Kidney (tissue), 14 donors: ENCODE measurements around the gene LAMTOR2. TPM values are rescaled to one million over a fixed set of nuclear protein-coding genes. Genes with fewer than 3 reads are reported as not detected.

ENCODE experiments used
- DNase-seq, 5 donors: peaks; one replicate each; pipeline ENCODE4 v3.0.0-alpha.2; 2013 to 2020
- FAIRE-seq: peaks from 2 replicates; lab custom pipeline; 2012; peaks lifted over from hg19 to GRCh38; lab: Jason Lieb, UNC
- H3K27ac ChIP-seq, 2 donors: one replicate each; pipeline ENCODE4 v1.7.0; 2013; ENCODE audit warnings: low read depth in 2 of 2, low read length in 2 of 2, inconsistent platforms in 1 of 2
- H3K27me3 ChIP-seq: one replicate; pipeline ENCODE4 v1.7.1; 2013; ENCODE audit warnings: low read length, inconsistent platforms; ENCODE audit not compliant: control insufficient read depth, insufficient read depth
- H3K36me3 ChIP-seq, 3 donors: one replicate each; pipeline versions ENCODE4 v1.7.0 to v1.7.1; 2013; ENCODE audit warnings: low read length in 3 of 3, control low read depth in 1 of 3, inconsistent platforms in 1 of 3; ENCODE audit not compliant: insufficient read depth in 3 of 3, control insufficient read depth in 2 of 3
- H3K4me1 ChIP-seq, 3 donors: one replicate each; pipeline versions ENCODE4 v1.7.0 to v1.7.1; 2013; ENCODE audit warnings: low read length in 3 of 3, inconsistent platforms in 1 of 3, low read depth in 1 of 3; ENCODE audit not compliant: control insufficient read depth in 2 of 3, insufficient read depth in 2 of 3
- H3K4me3 ChIP-seq, 3 donors: one replicate each; pipeline versions ENCODE4 v1.7.0 to v1.8.1; 2013; ENCODE audit warnings: low read length in 3 of 3, control low read depth in 1 of 3, inconsistent platforms in 1 of 3
- H3K9ac ChIP-seq, 3 donors: one replicate each; pipeline versions ENCODE4 v1.7.0 to v1.7.1; 2013; ENCODE audit warnings: low read length in 3 of 3, control low read depth in 1 of 3, inconsistent platforms in 1 of 3
- H3K9me3 ChIP-seq, 3 donors: one replicate each; pipeline versions ENCODE4 v1.7.0 to v1.7.1; 2013; ENCODE audit warnings: low read length in 3 of 3, control low read depth in 1 of 3, inconsistent platforms in 1 of 3; ENCODE audit not compliant: control insufficient read depth in 2 of 3, insufficient read depth in 1 of 3
- intact Hi-C: fragments of 100-400 bp; cut with DNase I; formaldehyde crosslinking; loops from one replicate; pipeline ENCODE4 v1.11.1; 2022
- polyA plus RNA-seq: library from polyadenylated mRNA; stranded (reverse); fragments of 350-450 nt; fragmentation: Illumina TruSeq; extraction: RNeasy Lipid Tissue Mini Kit (QIAGEN cat#74804); gene quantifications from one replicate; pipeline ENCODE4 v1.2.3, GENCODE V29; 2014; ENCODE audit warnings: low read depth, low replicate concordance; ENCODE audit not compliant: insufficient read depth
- total RNA-seq: library from RNA; stranded (reverse); fragmentation: NEBNext Ultra II Directional; extraction: Animal tissue kit (Norgen Biotek cat#: 25700); gene quantifications from one replicate; pipeline ENCODE4 v1.2.1, GENCODE V29; 2021
- TF ChIP-seq, protein P1 (sequence below): IDR thresholded peaks from 3 replicates; pipeline ENCODE4 v1.5.1; 2012; ENCODE audit warnings: mild to moderate bottlenecking, moderate library complexity, borderline replicate concordance; ENCODE audit not compliant: insufficient read depth; ENCODE audit errors: extremely low read depth
- donor health status: control.
- donor health status: control.
- donor health status: control.
- donor health status: control.
- donor health status: control.
- donor health status: DM: yes; HTN: yes; CAD: no.
- donor health status: Normal renal cell carcinoma (clear cell type).

LAMTOR2 gene
- total and polyA plus RNA-seq, 2 donors from 2014 or later, result 50.8 to 200 TPM

DNA sequence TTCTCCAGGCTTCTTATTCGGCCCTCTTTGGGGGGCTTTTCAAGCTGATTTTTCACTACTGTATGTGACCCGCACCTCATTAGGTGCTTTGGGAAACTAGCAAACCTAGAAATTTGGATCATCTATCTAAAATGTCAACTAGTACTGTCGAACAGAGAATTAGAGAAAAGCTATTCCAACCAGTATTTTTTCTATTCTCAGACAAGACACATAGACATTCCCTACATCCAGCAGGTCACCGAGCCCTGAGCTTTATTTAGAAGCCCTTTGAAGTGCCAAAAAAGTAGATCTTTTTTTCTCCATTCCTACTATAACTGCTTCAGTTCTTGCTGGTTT is 33.5 kb upstream of the LAMTOR2 start:
- FAIRE-seq, result no peak
- Histone ChIP-seq H3K4me1 (peaks cover 3 to 9% (median 8%) of the 10 kb centered on the region in 3 donors), H3K27ac (peak overlapping the region in 1 of 2 donors; percentile 69), H3K9me3 (no peaks in the 10 kb centered on the region), H3K4me3 (peak overlapping the region; percentile 82 to 90 (median 87)), H3K27me3 (no peaks in the 10 kb centered on the region), H3K36me3 (peaks cover 0 to 3% (median 0%) of the 10 kb centered on the region in 3 donors), H3K9ac (peak overlapping the region in 2 of 3 donors; percentile 17 to 71)
- TF ChIP-seq, protein P1, sequence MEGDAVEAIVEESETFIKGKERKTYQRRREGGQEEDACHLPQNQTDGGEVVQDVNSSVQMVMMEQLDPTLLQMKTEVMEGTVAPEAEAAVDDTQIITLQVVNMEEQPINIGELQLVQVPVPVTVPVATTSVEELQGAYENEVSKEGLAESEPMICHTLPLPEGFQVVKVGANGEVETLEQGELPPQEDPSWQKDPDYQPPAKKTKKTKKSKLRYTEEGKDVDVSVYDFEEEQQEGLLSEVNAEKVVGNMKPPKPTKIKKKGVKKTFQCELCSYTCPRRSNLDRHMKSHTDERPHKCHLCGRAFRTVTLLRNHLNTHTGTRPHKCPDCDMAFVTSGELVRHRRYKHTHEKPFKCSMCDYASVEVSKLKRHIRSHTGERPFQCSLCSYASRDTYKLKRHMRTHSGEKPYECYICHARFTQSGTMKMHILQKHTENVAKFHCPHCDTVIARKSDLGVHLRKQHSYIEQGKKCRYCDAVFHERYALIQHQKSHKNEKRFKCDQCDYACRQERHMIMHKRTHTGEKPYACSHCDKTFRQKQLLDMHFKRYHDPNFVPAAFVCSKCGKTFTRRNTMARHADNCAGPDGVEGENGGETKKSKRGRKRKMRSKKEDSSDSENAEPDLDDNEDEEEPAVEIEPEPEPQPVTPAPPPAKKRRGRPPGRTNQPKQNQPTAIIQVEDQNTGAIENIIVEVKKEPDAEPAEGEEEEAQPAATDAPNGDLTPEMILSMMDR, result no peak
- DNase-seq, result no peak
- intact Hi-C loops, result no loop called here

DNA sequence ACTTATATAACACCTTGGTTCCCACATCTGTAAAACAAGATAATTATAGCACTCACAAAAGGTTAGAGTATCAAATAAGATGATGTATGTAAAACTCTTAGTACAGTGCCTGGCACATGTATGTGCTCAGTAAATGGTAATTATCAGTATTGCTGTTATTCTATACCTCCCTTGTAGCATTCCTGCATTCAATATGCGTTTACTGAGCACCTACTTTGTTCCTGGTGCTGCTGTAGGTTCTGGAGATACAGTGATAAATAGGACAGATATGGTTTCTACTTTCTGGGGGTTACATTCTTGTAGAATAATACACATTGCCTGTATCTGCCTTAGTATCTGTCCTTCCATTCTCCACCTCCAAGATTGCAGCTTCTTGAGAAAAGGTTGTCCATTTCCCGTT is 32.6 kb upstream of the LAMTOR2 start:
- no peak for DNase-seq
- intact Hi-C loops, result no loop called here

DNA sequence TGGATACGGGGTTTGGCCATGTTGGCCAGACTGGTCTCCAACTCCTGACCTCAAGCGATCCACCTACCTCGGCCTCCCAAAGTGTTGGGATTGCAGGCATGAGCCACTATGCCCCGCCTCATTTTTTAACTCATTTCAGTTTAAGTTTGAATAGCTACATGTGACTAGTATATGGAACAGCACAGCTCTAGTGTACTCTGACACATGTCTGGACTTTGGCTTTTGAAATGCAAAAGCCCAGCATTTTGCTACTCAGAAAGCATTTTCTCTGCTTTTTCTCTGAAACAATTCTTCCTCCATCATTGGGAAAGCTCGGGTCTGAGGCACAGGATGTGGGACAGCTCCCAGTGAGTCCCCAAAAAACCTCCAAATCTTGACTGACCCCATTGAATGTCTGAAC is 29.8 kb upstream of the LAMTOR2 start:
- Histone ChIP-seq H3K9me3 (no peaks in the 10 kb centered on the region), H3K36me3 (no peaks in the 10 kb centered on the region), H3K9ac (no peak overlapping the region), H3K27ac (no peak overlapping the region), H3K27me3 (no peaks in the 10 kb centered on the region), H3K4me1 (peaks cover 2 to 5% (median 5%) of the 10 kb centered on the region in 3 donors), H3K4me3 (peak overlapping the region in 1 of 3 donors; percentile 29)
- intact Hi-C loops, result no loop called here
- no peak for DNase-seq
- TF ChIP-seq, protein P1, result no peak
- no peak for FAIRE-seq

More for the DNA sequence above, 32.6 kb upstream of the LAMTOR2 start:
- H3K27ac ChIP-seq, result no peak overlapping the region
- H3K9me3 ChIP-seq, result no peaks in the 10 kb centered on the region
- H3K9ac ChIP-seq, result no peak overlapping the region
- TF ChIP-seq, protein P1, result no peak
- peaks cover 0 to 3% (median 0%) of the 10 kb centered on the region in 3 donors for H3K36me3 ChIP-seq
- H3K4me1 ChIP-seq, result peaks cover 3 to 9% (median 8%) of the 10 kb centered on the region in 3 donors
- H3K27me3 ChIP-seq, result no peaks in the 10 kb centered on the region
- no peak overlapping the region for H3K4me3 ChIP-seq
- FAIRE-seq, result no peak

DNA sequence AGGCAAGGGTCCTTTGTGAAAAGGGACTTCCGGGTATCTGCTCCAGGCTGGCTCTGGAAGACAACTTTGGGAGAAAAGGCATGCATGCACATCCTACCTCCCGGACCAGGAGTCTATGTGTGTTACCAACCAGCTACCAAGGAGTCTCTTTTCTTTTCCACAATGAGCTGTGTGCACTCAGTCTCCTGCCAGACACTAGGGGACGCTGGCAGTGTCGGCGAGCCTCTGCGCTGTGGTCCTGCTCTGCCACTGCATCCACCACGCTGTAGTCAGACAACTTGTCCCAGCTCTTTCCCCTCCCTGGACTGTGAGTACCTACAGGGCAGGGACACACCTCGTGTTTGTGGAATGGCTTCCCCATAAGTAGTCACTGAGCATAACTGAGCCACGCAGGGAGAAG is 28.7 kb upstream of the LAMTOR2 start:
- Histone ChIP-seq H3K9me3 (no peaks in the 10 kb centered on the region), H3K4me1 (no peaks in the 10 kb centered on the region), H3K27ac (no peak overlapping the region), H3K27me3 (no peaks in the 10 kb centered on the region), H3K9ac (no peak overlapping the region), H3K36me3 (no peaks in the 10 kb centered on the region), H3K4me3 (no peak overlapping the region)
- intact Hi-C loops, result no loop called here
- TF ChIP-seq, protein P1, result peak; percentile 24
- DNase-seq, result peak in 4 of 5 donors; percentile 52 to 63 (median 60)
- FAIRE-seq, result no peak
